HCT116 (cell line): Measurements from ENCODE around the gene NARF. TPM values are rescaled to one million over a fixed set of nuclear protein-coding genes. Genes with fewer than 3 reads are reported as not detected.

ENCODE experiments used
- ATAC-seq: fragments of 200-7000 bp; cut with Tn5 transposase; 2 replicates; pipeline ENCODE4 v1.9.1; 2020; ENCODE audit warnings: mild to moderate bottlenecking, moderate library complexity
- BruUV-seq: library from RNA; stranded (reverse); fragments of 400-500 nt; replicated peaks from 2 replicates; lab custom pipeline; 2021; lab: Mats Ljungman, UMichigan
- CTCF ChIA-PET: fragments of 300-600 bp; sonication (Branson Sonifier 250); formaldehyde crosslinking; loops from one replicate; lab custom pipeline; 2021; ENCODE audit warnings: antibody characterized with exemption; lab: Charles Lee
- POLR2A ChIA-PET: fragments of 300-600, 350-600 bp; sonication (Branson Sonifier 250); formaldehyde crosslinking; loops from one replicate; lab custom pipeline; 2021; ENCODE audit warnings: antibody characterized with exemption; lab: Charles Lee
- RAD21 ChIA-PET, 2 experiments: fragments of 300-600 bp; sonication (Branson Sonifier 250); formaldehyde crosslinking; loops; one replicate each; lab custom pipeline; 2023; ENCODE audit warnings: low total read pairs in 2 of 2; ENCODE audit not compliant: uncharacterized antibody in 2 of 2, unreplicated experiment in 2 of 2, low non-redundant PET in 1 of 2; lab: Charles Lee
- DNase-seq: peaks from one replicate; pipeline ENCODE4 v3.0.0-alpha.2; 2010; ENCODE audit warnings: low read depth, low spot score
- H2AFZ ChIP-seq: fragments of 200-600 bp; shearing (Covaris generic), sonication (generic); 2 replicates; pipeline ENCODE4 v1.6.1; 2017; ENCODE audit warnings: low read depth, mixed run types, mixed read lengths, antibody characterized with exemption, low read length; ENCODE audit not compliant: poor library complexity, severe bottlenecking
- H3K27ac ChIP-seq: 2 replicates; pipeline ENCODE4 v1.5.1; 2012; ENCODE audit warnings: low read depth, low read length
- H3K27me3 ChIP-seq: fragments of 200-600 bp; sonication (generic); 2 replicates; pipeline ENCODE4 v1.6.1; 2016; ENCODE audit warnings: mixed run types, low read length, mixed read lengths; ENCODE audit not compliant: insufficient read depth
- H3K36me3 ChIP-seq, 2 experiments: fragments of 200-500 bp in 1 of 2; fragments of 200-600 bp in 1 of 2; sonication (Bioruptor generic) in 1 of 2; sonication (generic) in 1 of 2; 2 replicates each; pipeline versions ENCODE4 v1.5.1 to v1.6.1; 2014 to 2016; ENCODE audit warnings: low read length in 2 of 2, inconsistent platforms in 1 of 2, mixed read lengths in 1 of 2, mixed run types in 1 of 2; ENCODE audit not compliant: insufficient read depth in 2 of 2, control insufficient read depth in 1 of 2
- H3K4me1 ChIP-seq, 2 experiments: fragments of 200-600 bp in 1 of 2; sonication (generic) in 1 of 2; 2 replicates each; pipeline versions ENCODE4 v1.5.1 to v1.6.1; 2012 to 2017; ENCODE audit warnings: low read length in 2 of 2, inconsistent platforms in 1 of 2, mild to moderate bottlenecking in 1 of 2, mixed read lengths in 1 of 2, mixed run types in 1 of 2, moderate library complexity in 1 of 2; ENCODE audit not compliant: insufficient read depth in 2 of 2, control insufficient read depth in 1 of 2
- H3K4me2 ChIP-seq: fragments of 200-600 bp; sonication (generic); 2 replicates; pipeline ENCODE4 v1.6.1; 2017; ENCODE audit warnings: mixed run types, low read length, mixed read lengths
- H3K4me3 ChIP-seq, 2 experiments: fragments of 200-600 bp in 1 of 2; sonication (generic) in 1 of 2; replicated peaks in 1 of 2; 2 replicates each; pipeline ENCODE4 v1.5.1; 2011 to 2016; ENCODE audit warnings: low read length in 2 of 2, control low read depth in 1 of 2, low read depth in 1 of 2, mild to moderate bottlenecking in 1 of 2, mixed read lengths in 1 of 2, mixed run types in 1 of 2
- H3K79me2 ChIP-seq: fragments of 200-600 bp; sonication (generic); 2 replicates; pipeline ENCODE4 v1.6.1; 2017; ENCODE audit warnings: mild to moderate bottlenecking, mixed run types, low read length, moderate library complexity, mixed read lengths; ENCODE audit not compliant: insufficient read depth
- H3K9ac ChIP-seq: fragments of 200-600 bp; sonication (generic); 2 replicates; pipeline ENCODE4 v1.6.1; 2016; ENCODE audit warnings: low read length, mixed read lengths
- H3K9me2 ChIP-seq: fragments of 200-600 bp; sonication (generic), shearing (Covaris generic); 2 replicates; pipeline ENCODE4 v1.6.1; 2017; ENCODE audit warnings: mixed run types, mild to moderate bottlenecking, moderate library complexity; ENCODE audit not compliant: insufficient read depth
- H3K9me3 ChIP-seq, 2 experiments: fragments of 200-500 bp in 1 of 2; fragments of 200-600 bp in 1 of 2; sonication (Bioruptor generic) in 1 of 2; sonication (generic) in 1 of 2; 2 replicates each; pipeline ENCODE4 v1.6.1; 2014 to 2017; ENCODE audit warnings: low read length in 2 of 2, mixed read lengths in 2 of 2, inconsistent platforms in 1 of 2, low read depth in 1 of 2, mild to moderate bottlenecking in 1 of 2, mixed run types in 1 of 2, moderate library complexity in 1 of 2; ENCODE audit not compliant: control insufficient read depth in 1 of 2, insufficient read depth in 1 of 2
- H4K20me1 ChIP-seq: fragments of 200-600 bp; sonication (generic), shearing (Covaris generic); 2 replicates; pipeline ENCODE4 v1.6.1; 2017; ENCODE audit warnings: mixed run types, mild to moderate bottlenecking, moderate library complexity; ENCODE audit not compliant: insufficient read depth
- CBX3 ChIP-seq: IDR thresholded peaks from 2 replicates; pipeline ENCODE4 v1.6.1; 2012; ENCODE audit warnings: low read depth
- CEBPB ChIP-seq: IDR thresholded peaks from 2 replicates; pipeline ENCODE4 v1.6.1; 2012; ENCODE audit warnings: low read depth
- CTCF ChIP-seq, 3 experiments: fragments of 200-600 bp in 1 of 3; sonication (generic) in 1 of 3; IDR thresholded peaks in 2 of 3; conservative IDR thresholded peaks in 1 of 3; 2 replicates each; pipeline ENCODE4 v1.5.1; 2012 to 2017; ENCODE audit warnings: low read depth in 2 of 3, low read length in 2 of 3, antibody characterized with exemption in 1 of 3, borderline replicate concordance in 1 of 3, control low read depth in 1 of 3, mild to moderate bottlenecking in 1 of 3, mixed read lengths in 1 of 3, mixed run types in 1 of 3, moderate library complexity in 1 of 3; ENCODE audit not compliant: insufficient read depth in 1 of 3
- ELF1 ChIP-seq: IDR thresholded peaks from 2 replicates; pipeline ENCODE4 v1.6.1; 2012; ENCODE audit warnings: low read depth, borderline replicate concordance
- JUND ChIP-seq: IDR thresholded peaks from 2 replicates; pipeline ENCODE4 v1.6.1; 2012
- SIN3A ChIP-seq: IDR thresholded peaks from 2 replicates; pipeline ENCODE4 v1.6.1; 2012; ENCODE audit warnings: low read depth
- SP1 ChIP-seq: IDR thresholded peaks from 2 replicates; pipeline ENCODE4 v1.6.1; 2012; ENCODE audit warnings: low read depth
- TCF7L2 ChIP-seq: IDR thresholded peaks from 2 replicates; pipeline ENCODE4 v1.7.0; 2011; ENCODE audit warnings: borderline replicate concordance, inconsistent platforms; ENCODE audit not compliant: insufficient read depth, insufficient read length; ENCODE audit errors: extremely low read depth
- intact Hi-C: fragments of 100-400 bp; cut with micrococcal nuclease; formaldehyde crosslinking; loops from 2 replicates; pipeline ENCODE4 v1.10.0; 2022
- total RNA-seq: library from RNA; stranded (reverse); gene quantifications from one replicate; pipeline ENCODE4 v1.2.1, GENCODE V29; 2021; ENCODE audit not compliant: unreplicated experiment
- TF ChIP-seq, protein P1 (sequence below): IDR thresholded peaks from 2 replicates; pipeline ENCODE4 v1.6.1; 2012
- TF ChIP-seq, protein P2 (sequence below): IDR thresholded peaks from 2 replicates; pipeline ENCODE4 v1.6.1; 2012; ENCODE audit warnings: low read depth

NARF gene
- total RNA-seq, 1 experiment from 2014 or later: 91.8 TPM

GRCh38 chr17:82408938-82409318 lies 49.6 kb upstream of the NARF start:
- no peaks in the 10 kb centered on the region for H4K20me1 ChIP-seq
- CTCF ChIA-PET: no interaction called here
- TF ChIP-seq, protein P1, sequence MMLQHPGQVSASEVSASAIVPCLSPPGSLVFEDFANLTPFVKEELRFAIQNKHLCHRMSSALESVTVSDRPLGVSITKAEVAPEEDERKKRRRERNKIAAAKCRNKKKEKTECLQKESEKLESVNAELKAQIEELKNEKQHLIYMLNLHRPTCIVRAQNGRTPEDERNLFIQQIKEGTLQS: no peak
- TF ChIP-seq CBX3 (no peak), SIN3A (no peak), CTCF (IDR thresholded peaks at IDR 0.05 in 2 of 3, conservative IDR thresholded peaks at IDR 0.05 in 1 of 3; ENCODE audit: borderline replicate concordance in 1 of 3, insufficient read depth in 1 of 3, low read depth in 2 of 3, low read length in 2 of 3) (no peak), CEBPB (no peak), TCF7L2 (no peak), SP1 (no peak), ELF1 (no peak), JUND (no peak)
- TF ChIP-seq, protein P2, sequence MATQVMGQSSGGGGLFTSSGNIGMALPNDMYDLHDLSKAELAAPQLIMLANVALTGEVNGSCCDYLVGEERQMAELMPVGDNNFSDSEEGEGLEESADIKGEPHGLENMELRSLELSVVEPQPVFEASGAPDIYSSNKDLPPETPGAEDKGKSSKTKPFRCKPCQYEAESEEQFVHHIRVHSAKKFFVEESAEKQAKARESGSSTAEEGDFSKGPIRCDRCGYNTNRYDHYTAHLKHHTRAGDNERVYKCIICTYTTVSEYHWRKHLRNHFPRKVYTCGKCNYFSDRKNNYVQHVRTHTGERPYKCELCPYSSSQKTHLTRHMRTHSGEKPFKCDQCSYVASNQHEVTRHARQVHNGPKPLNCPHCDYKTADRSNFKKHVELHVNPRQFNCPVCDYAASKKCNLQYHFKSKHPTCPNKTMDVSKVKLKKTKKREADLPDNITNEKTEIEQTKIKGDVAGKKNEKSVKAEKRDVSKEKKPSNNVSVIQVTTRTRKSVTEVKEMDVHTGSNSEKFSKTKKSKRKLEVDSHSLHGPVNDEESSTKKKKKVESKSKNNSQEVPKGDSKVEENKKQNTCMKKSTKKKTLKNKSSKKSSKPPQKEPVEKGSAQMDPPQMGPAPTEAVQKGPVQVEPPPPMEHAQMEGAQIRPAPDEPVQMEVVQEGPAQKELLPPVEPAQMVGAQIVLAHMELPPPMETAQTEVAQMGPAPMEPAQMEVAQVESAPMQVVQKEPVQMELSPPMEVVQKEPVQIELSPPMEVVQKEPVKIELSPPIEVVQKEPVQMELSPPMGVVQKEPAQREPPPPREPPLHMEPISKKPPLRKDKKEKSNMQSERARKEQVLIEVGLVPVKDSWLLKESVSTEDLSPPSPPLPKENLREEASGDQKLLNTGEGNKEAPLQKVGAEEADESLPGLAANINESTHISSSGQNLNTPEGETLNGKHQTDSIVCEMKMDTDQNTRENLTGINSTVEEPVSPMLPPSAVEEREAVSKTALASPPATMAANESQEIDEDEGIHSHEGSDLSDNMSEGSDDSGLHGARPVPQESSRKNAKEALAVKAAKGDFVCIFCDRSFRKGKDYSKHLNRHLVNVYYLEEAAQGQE: no peak
- no peaks in the 10 kb centered on the region for H3K9me2 ChIP-seq
- ATAC-seq (no peak), DNase-seq (no peak)
- no peak overlapping the region for H3K4me2 ChIP-seq
- RAD21 ChIA-PET: no interaction called here
- POLR2A ChIA-PET: no interaction called here
- intact Hi-C loops: no loop called here
- H3K79me2 ChIP-seq: no peaks in the 10 kb centered on the region; the same call in 1 of the 2 replicates
- no peaks in the 10 kb centered on the region for H3K9me3 ChIP-seq
- no peak overlapping the region for H3K9ac ChIP-seq
- H2AFZ ChIP-seq: no peak overlapping the region
- H3K4me1 ChIP-seq: peaks cover 14 to 17% of the 10 kb centered on the region in 2 experiments
- H3K27me3 ChIP-seq: no peaks in the 10 kb centered on the region
- H3K36me3 ChIP-seq: peaks cover 2 to 8% of the 10 kb centered on the region in 2 experiments; a peak in 2 of 4 replicates
- BruUV-seq: no TSS peak
- no peak overlapping the region for H3K27ac ChIP-seq
- no peak overlapping the region for H3K4me3 ChIP-seq
